IMR-90 (cell line): ENCODE data around the gene MRAP. TPM values are rescaled to one million over a fixed set of nuclear protein-coding genes. Genes with fewer than 3 reads are reported as not detected.

Experiments
- ATAC-seq: fragments of 200-7000 bp; cut with Tn5 transposase; 2 replicates; pipeline ENCODE4 v1.9.1; 2020; ENCODE audit warnings: low read depth, mild to moderate bottlenecking, moderate library complexity
- BruUV-seq: library from RNA; stranded (reverse); fragments of 400-500 nt; replicated peaks from 2 replicates; lab custom pipeline; 2021; lab: Mats Ljungman, UMichigan
- CTCF ChIA-PET: fragments of 300-600 bp; formaldehyde crosslinking; extraction: SDS; loops from one replicate; lab custom pipeline; 2021; ENCODE audit warnings: antibody characterized with exemption; lab: Yijun Ruan, JAX
- POLR2A ChIA-PET: fragments of 300-600 bp; sonication (Branson Sonifier 250); formaldehyde crosslinking; loops from one replicate; lab custom pipeline; 2022; ENCODE audit warnings: antibody characterized with exemption; ENCODE audit not compliant: unreplicated experiment; lab: Charles Lee
- DNase-seq: peaks from one replicate; pipeline ENCODE4 v3.0.0; 2013
- H2AFZ ChIP-seq: replicated peaks from 2 replicates; pipeline ENCODE3; 2013; ENCODE audit warnings: low read length, mild to moderate bottlenecking; ENCODE audit not compliant: poor library complexity
- H2AK5ac ChIP-seq: 2 replicates; pipeline ENCODE4 v1.6.1; 2013; ENCODE audit warnings: low read depth, low read length, inconsistent platforms
- H2AK9ac ChIP-seq: replicated peaks from 2 replicates; pipeline ENCODE3; 2013; ENCODE audit warnings: mild to moderate bottlenecking, low read depth, low read length, moderate library complexity; ENCODE audit not compliant: poor library complexity
- H2BK120ac ChIP-seq: 2 replicates; pipeline ENCODE4 v1.6.1; 2013; ENCODE audit warnings: low read depth, low read length, inconsistent platforms
- H2BK15ac ChIP-seq: 3 replicates; pipeline ENCODE4 v1.6.1; 2013; ENCODE audit warnings: low read depth, low read length, inconsistent platforms
- H2BK20ac ChIP-seq: 2 replicates; pipeline ENCODE4 v1.6.1; 2013; ENCODE audit warnings: low read depth, mild to moderate bottlenecking, inconsistent platforms, low read length, moderate library complexity
- H2BK5ac ChIP-seq: 2 replicates; pipeline ENCODE4 v1.6.1; 2013; ENCODE audit warnings: mild to moderate bottlenecking, low read depth, low read length, inconsistent platforms; ENCODE audit not compliant: poor library complexity, severe bottlenecking
- H3K14ac ChIP-seq: replicated peaks from 2 replicates; pipeline ENCODE4 v1.6.1; 2013; ENCODE audit warnings: low read depth, low read length, inconsistent platforms
- H3K18ac ChIP-seq: 2 replicates; pipeline ENCODE4 v1.6.1; 2013; ENCODE audit warnings: low read depth, low read length, control low read depth
- H3K23ac ChIP-seq: 2 replicates; pipeline ENCODE4 v1.6.1; 2013; ENCODE audit warnings: low read depth, low read length, inconsistent platforms
- H3K27ac ChIP-seq: 2 replicates; pipeline ENCODE4 v1.5.1; 2013; ENCODE audit warnings: mild to moderate bottlenecking, control low read depth, low read length; ENCODE audit not compliant: insufficient read depth
- H3K27me3 ChIP-seq: 2 replicates; pipeline ENCODE4 v1.6.1; 2013; ENCODE audit warnings: low read length; ENCODE audit not compliant: control insufficient read depth, insufficient read depth
- H3K36me3 ChIP-seq: 2 replicates; pipeline ENCODE4 v1.6.1; 2013; ENCODE audit warnings: low read length, mixed read lengths; ENCODE audit not compliant: control insufficient read depth, insufficient read depth
- H3K4ac ChIP-seq: 2 replicates; pipeline ENCODE4 v1.6.1; 2013; ENCODE audit warnings: low read depth, low read length, inconsistent platforms
- H3K4me1 ChIP-seq: 2 replicates; pipeline ENCODE4 v1.6.1; 2013; ENCODE audit warnings: low read length, mixed read lengths; ENCODE audit not compliant: control insufficient read depth, insufficient read depth
- H3K4me2 ChIP-seq: 2 replicates; pipeline ENCODE4 v1.6.1; 2013; ENCODE audit warnings: low read depth, mild to moderate bottlenecking, control low read depth, low read length, moderate library complexity
- H3K4me3 ChIP-seq: 2 replicates; pipeline ENCODE4 v1.5.1; 2013; ENCODE audit warnings: low read depth, mild to moderate bottlenecking, control low read depth, low read length, moderate library complexity; ENCODE audit not compliant: insufficient read depth
- H3K56ac ChIP-seq: 2 replicates; pipeline ENCODE4 v1.6.1; 2013; ENCODE audit warnings: low read length, inconsistent platforms; ENCODE audit not compliant: insufficient read depth; ENCODE audit errors: extremely low read depth
- H3K79me1 ChIP-seq, 2 experiments: 2 replicates each; pipeline ENCODE4 v1.6.1; 2013; ENCODE audit warnings: low read length in 2 of 2, inconsistent platforms in 1 of 2, low read depth in 1 of 2
- H3K9ac ChIP-seq: 2 replicates; pipeline ENCODE4 v1.6.1; 2013; ENCODE audit warnings: low read depth, low read length, control low read depth
- H3K9me1 ChIP-seq: 2 replicates; pipeline ENCODE4 v1.6.1; 2013; ENCODE audit warnings: low read length, inconsistent platforms; ENCODE audit not compliant: insufficient read depth
- H3K9me3 ChIP-seq: 2 replicates; pipeline ENCODE4 v1.6.1; 2013; ENCODE audit warnings: low read length; ENCODE audit not compliant: control insufficient read depth, insufficient read depth
- H4K20me1 ChIP-seq: 2 replicates; pipeline ENCODE4 v1.6.1; 2013; ENCODE audit warnings: low read length, inconsistent platforms; ENCODE audit not compliant: insufficient read depth
- H4K5ac ChIP-seq: 2 replicates; pipeline ENCODE4 v1.6.1; 2013; ENCODE audit warnings: mild to moderate bottlenecking, low read depth, low read length, control low read depth
- H4K8ac ChIP-seq, 2 experiments: 2 replicates each; pipeline ENCODE4 v1.6.1; 2013; ENCODE audit warnings: low read depth in 2 of 2, low read length in 2 of 2, control low read depth in 1 of 2, inconsistent platforms in 1 of 2
- H4K91ac ChIP-seq: 2 replicates; pipeline ENCODE4 v1.6.1; 2013; ENCODE audit warnings: low read depth, low read length, inconsistent platforms; ENCODE audit not compliant: insufficient read depth
- BHLHE40 ChIP-seq: fragments of 150-350 bp; IDR thresholded peaks from 2 replicates; pipeline ENCODE4 v1.6.1; 2016; ENCODE audit warnings: mild to moderate bottlenecking, low read depth, low read length
- CEBPB ChIP-seq: IDR thresholded peaks from 2 replicates; pipeline ENCODE4 v1.6.1; 2012; ENCODE audit warnings: low read depth, low read length, improper control_type of control experiment
- CHD1 ChIP-seq: IDR thresholded peaks from 2 replicates; pipeline ENCODE4 v1.6.1; 2012; ENCODE audit warnings: low read depth, low read length, improper control_type of control experiment
- CTCF ChIP-seq: conservative IDR thresholded peaks from 2 replicates; pipeline ENCODE4 v1.5.1; 2012; ENCODE audit warnings: mild to moderate bottlenecking, low read depth, low read length, improper control_type of control experiment
- ELK1 ChIP-seq: fragments of 150-350 bp; IDR thresholded peaks from 2 replicates; pipeline ENCODE4 v1.6.1; 2016; ENCODE audit warnings: low read depth, mild to moderate bottlenecking, low read length, moderate library complexity, borderline replicate concordance
- MAFK ChIP-seq: IDR thresholded peaks from 2 replicates; pipeline ENCODE4 v1.6.1; 2012; ENCODE audit warnings: low read depth, low read length, improper control_type of control experiment
- MAZ ChIP-seq: IDR thresholded peaks from 2 replicates; pipeline ENCODE4 v1.6.1; 2012; ENCODE audit warnings: low read depth, mild to moderate bottlenecking, low read length, improper control_type of control experiment, moderate library complexity, borderline replicate concordance
- MXI1 ChIP-seq: IDR thresholded peaks from 2 replicates; pipeline ENCODE4 v1.6.1; 2012; ENCODE audit warnings: low read depth, mild to moderate bottlenecking, low read length, moderate library complexity, borderline replicate concordance
- NFE2L2 ChIP-seq: fragments of 150-350 bp; IDR thresholded peaks from 2 replicates; pipeline ENCODE4 v1.6.1; 2016; ENCODE audit warnings: low read depth, mild to moderate bottlenecking, low read length
- POLR2A ChIP-seq: IDR thresholded peaks from 2 replicates; pipeline ENCODE4 v1.6.1; 2012; ENCODE audit warnings: mild to moderate bottlenecking, low read depth, low read length
- RAD21 ChIP-seq: IDR thresholded peaks from 2 replicates; pipeline ENCODE4 v1.6.1; 2012; ENCODE audit warnings: low read length, improper control_type of control experiment
- RFX5 ChIP-seq: IDR thresholded peaks from 2 replicates; pipeline ENCODE4 v1.8.0; 2012; ENCODE audit warnings: low read depth, mild to moderate bottlenecking, low read length, moderate library complexity
- SMC3 ChIP-seq: fragments of 150-350 bp; IDR thresholded peaks from 2 replicates; pipeline ENCODE4 v1.6.1; 2016; ENCODE audit warnings: low read depth, mild to moderate bottlenecking, antibody characterized with exemption, low read length, moderate library complexity
- USF2 ChIP-seq: fragments of 150-350 bp; IDR thresholded peaks from 2 replicates; pipeline ENCODE4 v1.6.1; 2017; ENCODE audit warnings: mild to moderate bottlenecking, antibody characterized with exemption, low read length, low read depth
- WGBS, 2 experiments: methylation state at CpG; one replicate each; pipeline versions ENCODE4 v1.1.5 to v1.1.7; 2013; ENCODE audit warnings: missing lambda C conversion rate in 2 of 2; ENCODE audit not compliant: insufficient read length in 1 of 2; ENCODE audit errors: extremely low coverage in 2 of 2; 5-methylcytosine and 5-hydroxymethylcytosine counted together
- dilution Hi-C: fragments of 300-500 bp; cut with HindIII; formaldehyde crosslinking; loops from one replicate; pipeline ENCODE4 v1.14.3; 2018; ENCODE audit warnings: low sequenced_read_pairs; ENCODE audit not compliant: unreplicated experiment
- in situ Hi-C: fragments of 300-500 bp; cut with MboI; formaldehyde crosslinking; loops from 3 replicates; pipeline ENCODE4 v1.14.3; 2019; ENCODE audit warnings: low sequenced_read_pairs, inconsistent platforms, mixed read lengths
- intact Hi-C: fragments of 100-400 bp; cut with micrococcal nuclease; formaldehyde crosslinking; loops from 2 replicates; pipeline ENCODE4 v1.10.0; 2022
- polyA plus RNA-seq, 3 experiments: library from polyadenylated mRNA; depleted of rRNA; stranded (reverse); fragments of >200 nt; gene quantifications; 2 replicates each; pipeline ENCODE4 v1.2.3, GENCODE V29; 2012; ENCODE audit warnings: low replicate concordance in 1 of 3
- total RNA-seq: library from RNA; depleted of rRNA; stranded (reverse); fragments of >200 nt; gene quantifications from 2 replicates; pipeline ENCODE4 v1.2.3, GENCODE V29; 2012

Gene MRAP
- total and polyA plus RNA-seq, 2 of the 4 experiments (the other 2 are of a cell fraction) = not detected

GRCh38 chr21:32353002-32353711 is 54.5 kb downstream of the MRAP start:
- Histone ChIP-seq H4K91ac (no peak overlapping the region), H2BK20ac (no peak overlapping the region), H3K9me1 (no peaks in the 10 kb centered on the region), H3K4me3 (no peak overlapping the region), H2AFZ (no peak overlapping the region), H3K4ac (no peak overlapping the region), H2BK5ac (no peak overlapping the region), H3K27me3 (no peaks in the 10 kb centered on the region), H3K27ac (no peak overlapping the region), H2BK120ac (no peak overlapping the region), H4K8ac (no peak overlapping the region), H3K36me3 (peaks cover 73% of the 10 kb centered on the region), H3K23ac (no peak overlapping the region), H3K18ac (no peak overlapping the region), H3K56ac (no peak overlapping the region), H2AK9ac (no peak overlapping the region), H4K5ac (no peak overlapping the region), H3K4me2 (no peak overlapping the region), H2AK5ac (no peak overlapping the region), H2BK15ac (no peak overlapping the region), H3K9ac (no peak overlapping the region), H3K9me3 (no peaks in the 10 kb centered on the region), H3K79me1 (peaks cover 9% of the 10 kb centered on the region in 2 experiments; a peak in 2 of 4 replicates), H3K4me1 (no peaks in the 10 kb centered on the region), H4K20me1 (no peaks in the 10 kb centered on the region), H3K14ac (no peak overlapping the region)
- ChIA-PET CTCF (no interaction called here), POLR2A (no interaction called here)
- BruUV-seq = no TSS peak
- in situ Hi-C loops = no loop called here
- ATAC-seq = no peak
- intact Hi-C loops = no loop called here
- TF ChIP-seq RAD21 (no peak), USF2 (no peak), RFX5 (no peak), MAZ (no peak), ELK1 (no peak), CEBPB (no peak), POLR2A (no peak), BHLHE40 (no peak), MXI1 (no peak), SMC3 (no peak), CHD1 (no peak), CTCF (no peak), MAFK (no peak), NFE2L2 (no peak)
- 98% methylated on average over 8 of the region's 8 CpGs; no CpG with 5 or more reads in 1 of the 2 experiments for WGBS, 2 experiments
- DNase-seq = no peak
- dilution Hi-C loops = no loop called here
